Tibial artery (tissue), 4 donors: ENCODE data around the gene TMED6.
"Not testable (repeated sequence)": the region's sequence is repeated elsewhere in the genome, so short reads cannot be mapped to it uniquely, and the experiment has no call there.

ENCODE experiments used
- DNase-seq, 2 donors: peaks; one replicate each; pipeline ENCODE4 v3.0.0-alpha.2; 2019
- H3K27ac ChIP-seq, 2 donors: fragments of 200-600 bp; sonication (generic) in 1 of 2; 1 replicate in 1 of 2; 2 replicates in 1 of 2; pipeline ENCODE4 v1.5.1; 2018 to 2019; ENCODE audit warnings: mild to moderate bottlenecking in 1 of 2
- H3K27me3 ChIP-seq, 2 donors: fragments of 200-600 bp; sonication (generic) in 1 of 2; one replicate each; pipeline versions ENCODE4 v1.5.1 to v1.6.0; 2016 to 2019
- H3K36me3 ChIP-seq, 3 donors: fragments of 200-600 bp; sonication (generic) in 2 of 3; one replicate each; pipeline ENCODE4 v1.5.1; 2016 to 2019; ENCODE audit warnings: mild to moderate bottlenecking in 2 of 3
- H3K4me1 ChIP-seq, 4 donors: fragments of 200-600 bp; sonication (generic) in 2 of 4; 1 replicate in 3 of 4; 2 replicates in 1 of 4; pipeline ENCODE4 v1.5.1; 2016 to 2019
- H3K4me3 ChIP-seq, 2 donors: fragments of 200-600 bp; sonication (generic) in 1 of 2; 1 replicate in 1 of 2; 2 replicates in 1 of 2; pipeline ENCODE4 v1.5.1; 2018 to 2019; ENCODE audit warnings: mild to moderate bottlenecking in 2 of 2
- H3K9me3 ChIP-seq, 3 donors: fragments of 200-600 bp; sonication (generic) in 1 of 3; one replicate each; pipeline ENCODE4 v1.5.1; 2016 to 2019
- intact Hi-C: fragments of 100-400 bp; cut with DNase I; formaldehyde crosslinking; loops from one replicate; pipeline ENCODE4 v1.15.0; 2023; ENCODE audit warnings: low total_unique reads
- TF ChIP-seq, protein P1 (sequence below), 2 experiments: fragments of 200-600 bp in 1 of 2; fragments of 450-650 bp in 1 of 2; IDR thresholded peaks; one replicate each; pipeline ENCODE4 v1.5.1; 2017 to 2019; ENCODE audit warnings: antibody characterized with exemption in 2 of 2, mild to moderate bottlenecking in 1 of 2, moderate library complexity in 1 of 2

The TMED6 gene

DNA sequence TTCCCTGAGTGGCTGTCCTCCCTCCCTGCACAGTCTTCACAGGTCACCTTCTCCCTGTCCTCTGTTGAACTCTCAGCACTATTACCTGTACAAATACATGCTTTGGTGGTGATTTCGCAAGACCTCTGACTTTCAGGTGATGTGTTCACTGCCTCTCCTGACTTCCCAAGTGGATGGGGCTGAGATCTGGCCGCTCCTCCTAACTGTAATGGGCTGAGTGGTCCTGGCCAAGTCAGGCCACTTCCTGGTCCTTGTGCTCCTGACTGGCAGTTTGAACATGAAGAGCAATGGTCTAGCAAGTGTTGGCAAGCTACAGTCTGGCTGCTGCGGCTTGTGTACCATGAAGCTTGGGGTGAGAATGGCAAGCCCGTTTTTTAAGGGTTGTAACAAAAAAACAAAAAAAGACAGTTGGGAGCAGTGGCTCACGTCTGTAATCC is 11.7 kb upstream of the TMED6 start:
- no peaks in the 10 kb centered on the region for H3K9me3 ChIP-seq
- H3K36me3 ChIP-seq = peaks cover 37 to 85% (median 61%) of the 10 kb centered on the region in 3 donors
- TF ChIP-seq, protein P1, sequence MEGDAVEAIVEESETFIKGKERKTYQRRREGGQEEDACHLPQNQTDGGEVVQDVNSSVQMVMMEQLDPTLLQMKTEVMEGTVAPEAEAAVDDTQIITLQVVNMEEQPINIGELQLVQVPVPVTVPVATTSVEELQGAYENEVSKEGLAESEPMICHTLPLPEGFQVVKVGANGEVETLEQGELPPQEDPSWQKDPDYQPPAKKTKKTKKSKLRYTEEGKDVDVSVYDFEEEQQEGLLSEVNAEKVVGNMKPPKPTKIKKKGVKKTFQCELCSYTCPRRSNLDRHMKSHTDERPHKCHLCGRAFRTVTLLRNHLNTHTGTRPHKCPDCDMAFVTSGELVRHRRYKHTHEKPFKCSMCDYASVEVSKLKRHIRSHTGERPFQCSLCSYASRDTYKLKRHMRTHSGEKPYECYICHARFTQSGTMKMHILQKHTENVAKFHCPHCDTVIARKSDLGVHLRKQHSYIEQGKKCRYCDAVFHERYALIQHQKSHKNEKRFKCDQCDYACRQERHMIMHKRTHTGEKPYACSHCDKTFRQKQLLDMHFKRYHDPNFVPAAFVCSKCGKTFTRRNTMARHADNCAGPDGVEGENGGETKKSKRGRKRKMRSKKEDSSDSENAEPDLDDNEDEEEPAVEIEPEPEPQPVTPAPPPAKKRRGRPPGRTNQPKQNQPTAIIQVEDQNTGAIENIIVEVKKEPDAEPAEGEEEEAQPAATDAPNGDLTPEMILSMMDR (IDR thresholded peaks at IDR 0.05) = no peak
- no peak for DNase-seq
- H3K4me3 ChIP-seq = no peak overlapping the region
- H3K27me3 ChIP-seq = no peaks in the 10 kb centered on the region
- H3K27ac ChIP-seq = no peak overlapping the region
- H3K4me1 ChIP-seq = no peaks in the 10 kb centered on the region
- intact Hi-C loops = no loop called here

DNA sequence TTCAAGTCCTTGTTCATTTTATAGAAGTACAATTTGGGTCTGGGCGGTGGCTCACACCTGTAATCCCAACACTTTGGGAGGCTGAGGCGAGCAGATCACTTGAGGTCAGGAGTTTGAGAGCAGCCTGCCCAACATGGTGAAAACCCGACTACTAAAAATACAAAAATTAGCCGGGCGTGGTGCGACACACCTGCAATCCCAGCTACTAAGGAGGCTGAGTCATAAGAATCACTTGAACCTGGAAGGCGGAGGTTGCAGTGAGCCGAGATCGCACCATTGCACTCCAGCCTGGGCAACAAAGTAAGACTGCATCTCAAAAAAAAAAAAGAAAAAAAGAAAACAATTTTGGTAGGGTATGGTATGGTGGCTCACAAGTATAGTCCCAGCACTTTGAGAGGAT is 8.5 kb upstream of the TMED6 start:
- DNase-seq, H3K4me1 ChIP-seq, H3K27ac ChIP-seq, intact Hi-C loops, H3K27me3 ChIP-seq, H3K9me3 ChIP-seq, H3K4me3 ChIP-seq: not testable (repeated sequence)
- H3K36me3 ChIP-seq = peaks cover 37 to 78% (median 53%) of the 10 kb centered on the region in 3 donors

DNA sequence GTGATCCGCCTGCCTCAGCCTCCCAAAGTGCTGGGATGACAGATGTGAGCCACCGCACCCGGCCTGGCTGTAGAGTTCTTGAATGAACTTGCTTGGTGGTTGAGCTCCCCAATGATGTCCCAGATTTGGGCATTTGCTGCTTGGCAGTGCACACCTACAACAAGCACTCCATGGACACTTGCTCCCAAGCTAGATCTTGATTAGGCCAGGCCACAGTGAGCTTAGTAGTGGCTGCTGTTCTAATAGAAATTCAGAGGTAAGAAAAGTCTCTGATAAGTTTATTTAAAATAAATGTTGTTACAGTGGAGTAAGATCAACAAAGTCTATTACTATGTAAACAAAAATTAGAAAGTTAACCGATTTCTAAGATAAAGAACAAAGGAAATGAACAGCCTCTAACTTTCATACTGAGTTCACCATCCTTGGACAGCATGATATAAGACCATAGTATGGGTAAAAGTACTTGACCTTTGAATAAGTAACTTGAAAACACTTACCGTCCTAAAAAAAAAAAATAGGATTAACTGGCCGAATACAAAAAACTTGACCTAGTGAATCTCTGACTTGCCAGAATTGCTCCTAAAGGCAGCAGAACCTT is 951 bp downstream of the TMED6 start:
- Histone ChIP-seq H3K27me3 (no peaks in the 10 kb centered on the region), H3K4me1 (no peaks in the 10 kb centered on the region), H3K4me3 (no peak overlapping the region), H3K9me3 (no peaks in the 10 kb centered on the region), H3K27ac (no peak overlapping the region), H3K36me3 (peaks cover 21 to 65% (median 29%) of the 10 kb centered on the region in 3 donors)
- intact Hi-C loops = no loop called here
- TF ChIP-seq, protein P1 (IDR thresholded peaks at IDR 0.05) = no peak
- no peak for DNase-seq

DNA sequence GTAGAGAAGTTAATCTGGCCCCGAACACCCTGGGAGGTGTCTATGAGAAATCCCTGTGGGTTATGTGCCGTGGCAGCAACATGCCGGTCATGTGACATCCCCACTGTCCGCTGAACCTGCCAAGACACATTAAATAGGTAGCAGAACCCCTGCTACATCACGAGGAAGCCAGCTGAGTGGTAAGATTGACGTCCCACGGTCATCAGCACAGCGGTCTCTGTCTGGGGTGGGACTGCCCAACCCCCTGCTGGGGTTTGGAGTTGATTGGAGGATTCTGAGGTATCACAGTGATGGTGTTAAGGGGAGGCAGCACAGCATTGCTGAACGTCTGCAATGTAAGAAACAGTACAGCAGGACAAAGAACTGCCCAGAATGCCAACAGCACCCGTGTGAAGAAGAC is 2.0 kb downstream of the TMED6 start:
- intact Hi-C loops = no loop called here
- Histone ChIP-seq H3K27me3 (no peaks in the 10 kb centered on the region), H3K9me3 (no peaks in the 10 kb centered on the region), H3K4me3 (no peak overlapping the region), H3K27ac (no peak overlapping the region), H3K4me1 (no peaks in the 10 kb centered on the region), H3K36me3 (peaks cover 10 to 56% (median 18%) of the 10 kb centered on the region in 3 donors)
- TF ChIP-seq, protein P1 (IDR thresholded peaks at IDR 0.05) = no peak
- no peak for DNase-seq

DNA sequence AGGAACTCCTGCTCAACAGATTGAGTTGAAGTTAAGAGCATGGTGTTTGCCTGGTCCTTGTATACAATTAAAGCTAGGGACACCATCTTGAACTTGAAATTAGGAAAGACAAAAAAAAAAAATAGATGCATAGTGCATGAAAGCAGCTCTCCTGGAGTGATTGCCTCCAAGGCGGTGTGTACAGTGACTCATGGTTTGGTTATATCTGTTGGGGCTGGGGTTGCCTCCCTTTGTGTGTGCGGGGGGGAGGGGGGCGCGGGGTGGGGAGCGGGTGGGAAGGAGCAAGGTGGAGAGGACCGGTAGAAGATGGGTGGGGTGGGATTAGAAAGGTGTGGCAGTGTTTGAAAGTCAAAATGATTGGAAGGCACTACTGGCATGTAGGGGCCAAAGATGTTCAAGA is 3.4 kb downstream of the TMED6 start:
- no peaks in the 10 kb centered on the region for H3K27me3 ChIP-seq
- TF ChIP-seq, protein P1 (IDR thresholded peaks at IDR 0.05) = no peak
- no peaks in the 10 kb centered on the region for H3K4me1 ChIP-seq
- H3K9me3 ChIP-seq = no peaks in the 10 kb centered on the region
- no peak overlapping the region for H3K4me3 ChIP-seq
- no peak overlapping the region for H3K27ac ChIP-seq
- H3K36me3 ChIP-seq = peaks cover 6 to 58% (median 21%) of the 10 kb centered on the region in 3 donors
- DNase-seq = no peak
- intact Hi-C loops = no loop called here

DNA sequence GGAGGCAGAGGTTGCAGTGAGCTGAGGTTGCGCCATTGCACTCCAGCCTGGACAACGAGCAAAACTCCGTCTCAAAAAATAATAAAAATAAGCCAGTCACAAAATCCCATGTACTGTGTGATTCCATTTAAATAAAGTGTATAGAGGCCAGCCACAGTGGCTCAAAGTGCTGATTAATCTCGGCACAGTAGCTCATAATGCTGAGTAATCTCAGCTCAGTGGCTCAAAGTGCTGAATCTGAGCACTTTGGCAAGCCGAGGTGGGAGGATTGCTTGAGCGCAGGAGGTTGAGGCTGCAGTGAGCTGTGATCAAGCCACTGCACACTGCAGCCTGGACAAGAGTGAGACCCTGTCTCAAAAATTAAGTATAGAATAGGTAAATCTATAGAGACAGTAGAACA is 4.9 kb downstream of the TMED6 start:
- Histone ChIP-seq H3K36me3 (peaks cover 2 to 54% (median 21%) of the 10 kb centered on the region in 3 donors), H3K4me3 (no peak overlapping the region), H3K27ac (no peak overlapping the region), H3K9me3 (no peaks in the 10 kb centered on the region), H3K4me1 (no peaks in the 10 kb centered on the region), H3K27me3 (no peaks in the 10 kb centered on the region)
- DNase-seq = no peak
- TF ChIP-seq, protein P1 (IDR thresholded peaks at IDR 0.05) = no peak
- intact Hi-C loops = no loop called here
